LoVo (cell line): ENCODE data around the gene STRIP1.

Source experiments
- DNase-seq: peaks from one replicate; pipeline ENCODE4 v3.0.0-alpha.2; 2016; ENCODE audit warnings: low spot score

Gene STRIP1

DNA sequence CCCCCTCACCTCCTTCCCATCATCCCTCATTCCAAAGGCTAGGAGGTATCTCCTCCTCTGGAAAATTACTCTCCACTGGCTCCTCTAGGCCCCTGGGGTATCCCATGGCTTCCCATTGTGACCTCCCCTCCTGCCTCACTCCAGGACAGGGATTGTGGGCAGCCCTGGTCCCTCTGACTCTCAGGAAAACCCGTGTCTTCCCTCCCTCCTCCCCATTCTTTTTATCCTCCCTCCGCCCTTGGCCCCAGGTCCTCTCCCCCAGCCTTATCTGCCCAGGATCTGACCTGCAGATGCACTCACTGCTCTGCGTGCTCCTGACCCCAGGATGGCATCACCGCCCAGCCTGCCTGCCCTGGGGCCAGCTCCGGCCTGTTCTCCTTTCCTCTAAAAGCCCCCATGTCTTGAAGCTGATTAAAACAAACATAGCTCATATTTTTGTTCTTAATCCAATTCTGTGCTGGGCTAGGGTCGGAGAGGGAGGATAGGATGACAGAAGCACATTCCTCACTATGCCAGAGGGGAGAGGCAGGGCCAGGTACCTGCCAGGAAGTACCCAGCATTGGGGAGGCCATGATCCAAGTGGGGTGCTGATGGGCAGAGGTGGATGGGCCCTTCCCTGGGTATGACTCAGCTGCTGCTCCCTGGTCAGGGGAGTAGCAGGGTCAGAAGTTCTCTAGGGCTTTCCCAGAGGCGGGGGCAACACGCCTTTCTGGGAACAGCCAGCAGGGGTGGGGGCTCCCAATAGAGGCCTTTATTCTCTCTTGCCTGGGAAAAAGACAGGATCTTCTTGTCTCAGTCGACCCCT, 64.0 kb downstream of the STRIP1 start:
- no peak for DNase-seq

DNA sequence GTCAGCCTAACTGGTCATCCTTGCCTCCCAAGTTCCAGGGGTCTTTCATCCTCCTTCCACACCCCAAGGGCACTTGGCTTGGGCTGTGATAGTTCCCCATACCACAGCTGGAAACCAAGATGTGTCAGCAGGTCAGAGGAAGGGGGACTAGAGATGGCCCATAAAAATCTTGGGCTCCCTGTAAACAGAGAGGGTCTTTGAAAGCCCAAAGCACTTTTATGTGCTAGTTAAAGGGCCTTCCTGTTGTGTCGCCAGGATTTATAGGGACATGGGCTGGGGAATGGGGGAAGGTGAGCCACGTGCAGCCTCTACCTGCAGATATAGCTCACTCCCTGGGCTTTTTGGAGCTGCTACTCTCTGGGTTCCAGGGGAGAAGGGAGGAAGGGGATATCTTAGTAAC, 65.9 kb downstream of the STRIP1 start:
- DNase-seq = no peak

DNA sequence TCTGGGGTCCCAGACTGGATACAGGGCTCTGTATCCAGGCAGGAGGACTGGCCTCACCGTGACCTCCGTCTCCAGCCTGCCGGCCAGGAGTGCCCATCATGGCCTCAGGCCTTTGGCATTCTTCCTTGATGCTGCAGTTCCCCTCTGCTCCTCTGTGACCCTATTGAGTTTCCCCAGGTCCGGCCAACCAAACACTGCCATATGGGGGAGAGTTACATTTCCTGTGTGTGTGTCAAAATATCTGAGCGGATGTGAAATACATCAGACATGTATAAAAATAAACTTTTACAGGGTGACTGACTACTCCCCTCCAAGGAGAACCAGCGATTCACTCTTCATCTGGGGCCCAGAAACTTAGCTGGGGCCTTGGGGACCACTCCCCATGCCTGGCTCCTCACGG, 67.7 kb downstream of the STRIP1 start:
- DNase-seq = no peak
